Kidney capillary endothelial cell (primary cell): Measurements from ENCODE around the gene KCNK18.

Source experiments
- DNase-seq: peaks from one replicate; pipeline ENCODE4 v3.0.0-alpha.2; 2018; ENCODE audit warnings: low spot score

The KCNK18 gene

DNA sequence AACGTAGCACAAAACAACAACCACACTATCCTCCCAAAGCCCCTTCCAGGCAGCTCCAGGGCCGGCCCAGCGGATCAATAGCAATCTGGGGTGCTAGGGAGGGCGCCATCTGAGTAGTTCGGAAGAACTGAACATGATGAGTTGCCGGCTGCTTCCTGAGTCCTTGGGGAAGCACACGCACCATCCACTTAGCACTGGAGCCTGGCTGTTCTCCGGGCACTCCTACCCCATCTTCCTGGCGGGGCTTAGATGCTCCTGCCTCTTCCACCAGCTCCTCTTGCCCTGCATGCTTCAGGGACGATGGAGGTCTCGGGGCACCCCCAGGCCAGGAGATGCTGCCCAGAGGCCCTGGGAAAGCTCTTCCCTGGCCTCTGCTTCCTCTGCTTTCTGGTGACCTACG is at the start of gene KCNK18:
Gene KCNK18, plus strand, starts transcription at position 301 of the 400 bp plus-strand sequence. Its CDS starts 0 bp downstream, at position 301.
- DNase-seq = no peak

GRCh38 chr10:117148284-117148683 is 49.0 kb upstream of the KCNK18 start:
- no peak for DNase-seq

GRCh38 chr10:117152668-117153067 is 44.6 kb upstream of the KCNK18 start:
- no peak for DNase-seq

DNA sequence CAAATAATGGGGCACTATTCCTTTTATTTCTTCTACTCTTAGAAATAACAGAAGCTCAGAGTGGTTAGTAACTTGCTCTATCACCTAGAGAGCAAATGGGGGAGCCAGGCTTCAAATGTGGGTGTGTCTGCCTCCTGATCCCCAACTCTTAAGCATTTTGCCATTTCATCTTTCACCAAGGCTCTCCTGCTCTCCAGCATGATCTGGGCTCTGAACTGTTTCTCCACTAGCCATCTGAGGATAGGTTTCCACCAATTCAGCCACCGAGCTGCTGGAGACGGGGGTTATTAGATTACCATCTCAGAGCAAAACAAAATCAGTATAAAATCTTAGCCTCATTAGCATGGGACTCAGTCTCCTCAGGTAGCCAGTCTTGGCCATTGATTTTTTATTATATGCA is 39.0 kb upstream of the KCNK18 start:
- no peak for DNase-seq

GRCh38 chr10:117159390-117159789 is 37.9 kb upstream of the KCNK18 start:
- DNase-seq = no peak

DNA sequence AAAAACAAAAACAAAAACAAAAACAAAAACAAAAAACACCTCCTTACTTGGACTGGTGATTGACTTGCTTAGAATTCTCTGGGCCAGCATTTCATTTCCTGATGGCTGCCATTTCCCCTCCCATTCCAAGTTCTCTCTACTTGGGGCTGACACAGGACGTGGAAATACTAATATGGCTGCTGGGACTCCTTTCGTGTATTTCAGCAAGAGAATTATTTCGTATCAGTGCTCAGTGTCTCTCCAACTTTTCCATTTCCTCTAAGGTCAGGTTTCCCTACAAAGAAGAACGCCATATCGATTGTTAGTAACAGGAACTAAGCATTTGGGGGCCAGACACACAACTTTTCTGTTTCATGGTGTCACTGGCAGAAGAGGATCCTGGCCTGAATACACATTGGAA is 36.7 kb upstream of the KCNK18 start:
- no peak for DNase-seq

DNA sequence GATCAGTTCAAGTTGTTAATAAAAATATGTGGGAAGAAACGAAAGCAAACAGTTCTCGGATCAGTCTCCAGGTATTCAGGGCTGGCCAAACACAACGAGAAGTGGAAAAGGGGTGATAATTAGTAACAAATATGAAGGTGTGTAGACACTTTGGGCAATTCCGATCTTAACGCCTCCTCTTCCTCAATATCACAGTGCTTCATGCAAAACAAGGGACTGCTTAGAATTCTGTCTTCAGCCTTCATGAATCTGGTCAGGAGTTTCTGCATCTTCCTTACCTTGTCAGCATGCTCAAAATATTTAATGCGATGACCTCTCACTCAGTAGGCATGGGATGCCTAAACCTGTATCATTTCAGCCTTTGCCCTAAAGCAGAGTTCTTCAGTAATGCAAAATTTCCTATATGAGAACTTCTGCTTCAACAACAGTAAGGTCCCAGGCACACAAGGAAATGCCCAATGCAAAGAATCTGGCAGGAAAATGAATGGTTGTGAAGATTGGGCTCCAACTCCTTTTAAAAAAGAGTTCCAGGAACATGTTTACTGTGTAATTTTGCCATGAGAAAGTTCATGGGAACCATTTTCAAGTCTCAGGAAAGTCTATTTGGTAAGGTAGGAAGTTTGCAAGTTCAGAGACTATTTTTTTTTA is 35.8 kb upstream of the KCNK18 start:
- no peak for DNase-seq

- DNase-seq = no peak
Observed at GRCh38 chr10:117162093-117163060, 34.9 kb upstream of the KCNK18 start.

GRCh38 chr10:117163061-117163953 is 34.0 kb upstream of the KCNK18 start:
- no peak for DNase-seq

- no peak for DNase-seq
Observed at GRCh38 chr10:117163954-117164548, 33.2 kb upstream of the KCNK18 start.

GRCh38 chr10:117164592-117165537 is 32.4 kb upstream of the KCNK18 start:
- no peak for DNase-seq

GRCh38 chr10:117165538-117166417 is 31.5 kb upstream of the KCNK18 start:
- peak; percentile 60 for DNase-seq

DNA sequence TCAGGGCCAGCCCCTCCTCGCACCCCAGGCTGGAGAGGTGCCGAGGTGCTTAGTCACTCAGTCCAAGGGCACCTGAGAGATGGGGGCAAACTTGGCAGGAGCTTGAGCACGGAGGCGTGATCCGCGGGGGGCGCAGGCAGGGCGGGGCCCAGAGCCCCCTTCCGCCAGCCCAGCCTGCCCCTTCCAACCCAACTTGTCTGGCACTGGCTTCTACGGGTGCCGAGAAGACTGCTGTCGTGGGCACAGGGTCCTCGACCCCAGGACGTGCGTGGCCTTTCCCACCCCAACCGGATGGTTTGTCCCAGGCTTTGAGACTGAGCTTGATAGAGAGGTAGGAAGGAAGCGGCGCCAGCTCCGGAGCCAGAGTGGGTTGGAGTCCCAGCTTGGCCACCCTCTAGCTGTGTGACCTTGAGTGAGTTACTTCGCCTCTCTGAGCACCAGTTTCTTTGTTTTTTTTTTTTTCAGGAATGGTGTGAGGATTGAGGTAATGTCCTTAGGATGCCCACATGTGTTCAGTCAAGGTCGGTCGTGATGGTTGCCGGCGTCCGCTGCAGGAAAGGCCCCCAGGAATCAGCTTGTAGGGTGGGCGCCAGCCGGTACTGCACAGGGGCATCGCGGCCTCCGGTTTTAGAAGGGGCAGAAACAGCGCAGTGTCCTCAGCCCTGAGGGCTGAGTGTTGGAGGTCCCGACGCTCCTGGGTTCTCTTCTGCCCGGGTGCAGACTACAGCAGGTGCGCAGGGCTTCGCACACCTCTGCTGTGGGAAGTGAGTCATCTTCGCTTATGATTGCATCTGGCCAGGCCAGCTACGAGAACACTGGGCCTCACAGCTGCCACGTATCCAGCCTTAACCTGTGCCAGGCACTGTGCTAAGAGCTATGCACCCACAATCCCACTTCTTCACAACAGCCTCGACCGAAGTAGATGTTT is 30.6 kb upstream of the KCNK18 start:
- DNase-seq = no peak

DNA sequence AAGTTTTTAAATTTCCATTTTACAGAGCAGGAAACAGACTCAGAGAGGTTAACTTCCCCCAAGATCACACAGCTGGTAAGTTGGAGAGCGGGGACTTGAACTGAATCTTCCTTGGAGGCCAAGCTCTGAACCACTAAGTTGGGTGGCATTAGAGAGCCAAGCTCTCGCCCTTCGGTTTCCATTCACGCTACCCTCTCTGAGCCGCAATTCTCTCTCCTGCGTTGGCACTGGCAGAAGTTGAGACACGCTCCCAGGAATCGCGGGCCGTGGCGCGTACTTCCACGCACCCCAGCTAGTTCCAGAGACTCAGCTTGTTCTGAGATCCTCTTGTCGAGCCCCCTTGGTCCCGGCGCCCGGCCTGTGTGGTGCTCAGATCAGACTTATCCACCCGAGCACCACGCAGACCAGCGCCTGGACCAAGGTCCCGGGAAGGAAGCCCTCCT is 29.9 kb upstream of the KCNK18 start:
- no peak for DNase-seq

DNA sequence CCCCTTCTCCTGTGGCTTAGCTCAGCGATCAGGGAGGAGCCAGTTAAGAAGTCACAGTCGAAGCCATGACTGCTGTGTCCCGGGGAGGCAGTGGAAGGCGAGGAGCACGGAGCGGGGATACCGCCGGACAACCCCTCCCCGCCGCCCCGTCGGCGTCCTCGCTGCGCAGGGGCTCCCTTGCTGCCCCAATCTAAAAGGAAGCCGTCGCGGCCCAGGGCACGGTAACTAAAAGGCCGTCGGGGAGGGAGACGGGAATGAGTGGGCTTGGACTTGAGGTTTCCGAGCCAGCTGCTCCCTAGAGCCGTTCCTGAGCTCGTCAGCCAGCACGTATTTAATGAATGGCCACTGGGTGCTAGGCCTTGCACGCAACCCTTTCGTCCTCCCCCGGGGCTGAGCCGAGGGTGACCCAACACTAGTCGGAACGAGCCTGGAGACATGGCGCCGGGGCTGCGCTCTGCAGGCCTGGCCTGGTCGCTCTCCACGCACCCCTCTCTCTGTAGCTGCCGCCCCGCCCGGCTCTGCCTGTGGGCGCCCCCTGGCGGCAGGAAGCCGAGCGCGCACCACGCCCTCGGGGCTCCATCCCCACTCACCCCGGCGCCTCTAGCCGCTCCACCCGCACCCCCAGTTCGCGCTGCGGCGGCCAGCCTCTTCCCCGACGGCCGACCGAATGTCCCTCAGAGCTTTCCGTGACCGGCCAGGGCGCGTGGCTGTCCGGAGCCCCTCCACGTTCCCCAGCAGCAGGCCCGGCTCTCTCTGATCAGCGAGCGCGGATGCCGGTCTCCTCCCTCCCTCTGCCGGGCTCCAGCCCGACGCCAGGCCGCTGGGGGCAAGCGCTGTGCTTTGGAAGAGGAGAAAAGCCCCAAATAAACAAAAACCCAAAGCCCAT is 29.3 kb upstream of the KCNK18 start:
- DNase-seq = peak; percentile 38

DNA sequence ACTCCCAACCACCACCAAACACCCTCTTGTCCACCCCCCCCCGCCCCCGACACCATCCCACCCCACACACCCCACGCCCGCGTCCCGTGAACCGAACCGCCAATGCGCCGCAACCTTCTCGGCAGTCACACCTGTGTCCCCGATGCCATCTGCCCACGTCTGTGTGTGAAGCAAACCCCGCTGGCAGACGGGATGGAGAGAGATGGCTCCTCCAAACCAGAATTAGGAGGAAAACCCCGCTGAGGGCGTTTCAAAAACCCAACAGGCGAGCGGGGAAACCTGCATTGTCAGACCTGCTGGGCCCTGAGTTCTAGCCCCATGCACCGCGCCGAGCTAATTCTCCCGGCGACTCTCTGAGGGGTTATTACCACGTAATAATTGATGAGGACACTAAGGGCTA is 28.6 kb upstream of the KCNK18 start:
- DNase-seq = no peak

- no peak for DNase-seq
Observed at GRCh38 chr10:117169480-117169879, 27.8 kb upstream of the KCNK18 start.
